Breast epithelium (tissue), 3 donors: ENCODE measurements around the gene COPB2.

ENCODE experiments used
- POLR2A ChIP-seq: fragments of 450-650 bp; IDR thresholded peaks from one replicate; pipeline ENCODE4 v1.6.1; 2016; ENCODE audit warnings: antibody characterized with exemption, mild to moderate bottlenecking, moderate library complexity
- TF ChIP-seq, protein P1 (sequence below), 3 donors: fragments of 450-650 bp; IDR thresholded peaks; one replicate each; pipeline ENCODE4 v1.5.1; 2016 to 2017; ENCODE audit warnings: antibody characterized with exemption in 3 of 3, mild to moderate bottlenecking in 3 of 3, moderate library complexity in 3 of 3

DNA sequence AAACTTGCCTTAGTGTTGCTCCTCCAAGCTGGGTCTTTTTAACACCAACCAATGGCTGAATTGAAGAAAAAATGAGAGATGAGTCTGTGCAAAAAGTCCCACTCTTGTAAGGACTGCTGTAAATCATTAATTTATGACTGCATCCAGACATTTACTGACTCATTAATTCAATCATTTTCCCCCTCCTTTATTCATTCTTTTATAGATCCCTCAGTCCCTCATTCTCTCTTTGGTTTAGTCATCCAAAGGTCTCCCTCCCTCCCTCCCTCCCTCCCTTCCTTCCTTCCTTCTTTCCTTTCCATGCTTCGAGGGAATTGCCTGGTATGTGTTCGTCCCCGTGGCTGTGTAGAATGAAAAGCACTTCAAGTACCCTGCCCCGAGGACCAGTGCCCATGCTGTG lies 80.9 kb downstream of the COPB2 start:
- TF ChIP-seq POLR2A, result no peak
- TF ChIP-seq, protein P1, sequence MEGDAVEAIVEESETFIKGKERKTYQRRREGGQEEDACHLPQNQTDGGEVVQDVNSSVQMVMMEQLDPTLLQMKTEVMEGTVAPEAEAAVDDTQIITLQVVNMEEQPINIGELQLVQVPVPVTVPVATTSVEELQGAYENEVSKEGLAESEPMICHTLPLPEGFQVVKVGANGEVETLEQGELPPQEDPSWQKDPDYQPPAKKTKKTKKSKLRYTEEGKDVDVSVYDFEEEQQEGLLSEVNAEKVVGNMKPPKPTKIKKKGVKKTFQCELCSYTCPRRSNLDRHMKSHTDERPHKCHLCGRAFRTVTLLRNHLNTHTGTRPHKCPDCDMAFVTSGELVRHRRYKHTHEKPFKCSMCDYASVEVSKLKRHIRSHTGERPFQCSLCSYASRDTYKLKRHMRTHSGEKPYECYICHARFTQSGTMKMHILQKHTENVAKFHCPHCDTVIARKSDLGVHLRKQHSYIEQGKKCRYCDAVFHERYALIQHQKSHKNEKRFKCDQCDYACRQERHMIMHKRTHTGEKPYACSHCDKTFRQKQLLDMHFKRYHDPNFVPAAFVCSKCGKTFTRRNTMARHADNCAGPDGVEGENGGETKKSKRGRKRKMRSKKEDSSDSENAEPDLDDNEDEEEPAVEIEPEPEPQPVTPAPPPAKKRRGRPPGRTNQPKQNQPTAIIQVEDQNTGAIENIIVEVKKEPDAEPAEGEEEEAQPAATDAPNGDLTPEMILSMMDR (IDR thresholded peaks at IDR 0.05), result no peak
